GM13977 (cell line): Measurements from ENCODE around the gene ATP11A.

ENCODE experiments used
- DNase-seq: peaks from one replicate; pipeline ENCODE4 v3.0.0; 2012; ENCODE audit warnings: low spot score
- in situ Hi-C: fragments of 300-500 bp; cut with MboI; formaldehyde crosslinking; loops from one replicate; pipeline ENCODE4 v1.12.0; 2022; ENCODE audit warnings: low sequenced_read_pairs, low pct_unique_long_range_greater_than_20kb, mixed read lengths, inconsistent platforms; ENCODE audit not compliant: unreplicated experiment
- TF ChIP-seq, protein P1 (sequence below): IDR thresholded peaks from 2 replicates; pipeline ENCODE4 v1.5.1; 2012; ENCODE audit warnings: mild to moderate bottlenecking, control low read depth; ENCODE audit not compliant: insufficient read depth; ENCODE audit errors: extremely low read depth, missing control alignments

ATP11A gene

DNA sequence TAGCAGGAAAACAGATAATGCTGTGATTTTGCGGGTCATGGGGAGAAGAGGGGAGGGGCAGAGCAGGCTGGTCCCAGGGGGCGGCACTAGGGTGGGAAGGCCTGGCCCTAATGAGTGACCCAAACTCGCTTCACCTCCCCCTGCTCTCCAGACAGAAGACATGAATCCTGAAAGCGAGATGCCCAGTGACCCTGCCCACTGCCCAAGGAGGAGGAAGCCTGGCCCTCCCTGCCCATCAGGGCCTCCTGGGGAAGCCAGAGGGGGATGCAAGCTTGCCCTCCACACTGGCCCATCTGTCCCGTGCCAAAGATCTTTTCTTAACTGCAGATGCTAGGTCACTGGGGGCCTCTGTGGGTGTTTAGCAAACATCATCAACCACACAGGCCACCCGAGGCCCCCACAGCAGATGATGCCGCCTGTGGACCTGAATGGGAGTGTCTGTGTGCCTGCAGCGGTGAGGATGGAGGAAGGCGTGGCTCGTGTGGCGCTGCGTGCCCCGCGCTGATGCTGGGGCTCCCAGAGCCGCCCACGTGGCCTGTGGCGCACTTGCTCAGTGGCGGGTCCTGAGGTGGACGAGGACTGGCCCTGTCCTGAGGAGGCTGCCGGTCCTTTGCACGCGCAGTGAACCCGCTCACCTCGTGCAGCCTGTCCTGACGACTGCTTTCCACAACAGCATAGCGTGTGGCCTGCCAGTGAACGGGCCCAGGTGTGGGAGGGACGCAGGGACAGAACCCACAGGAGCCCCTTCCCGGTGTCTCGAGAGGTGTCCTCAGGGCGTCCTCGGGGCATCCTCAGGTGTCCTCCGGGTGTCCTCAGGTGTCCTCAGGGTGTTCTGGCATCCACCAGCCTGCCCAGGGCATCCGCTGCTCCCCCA is 198.6 kb downstream of the ATP11A start:
- TF ChIP-seq, protein P1, sequence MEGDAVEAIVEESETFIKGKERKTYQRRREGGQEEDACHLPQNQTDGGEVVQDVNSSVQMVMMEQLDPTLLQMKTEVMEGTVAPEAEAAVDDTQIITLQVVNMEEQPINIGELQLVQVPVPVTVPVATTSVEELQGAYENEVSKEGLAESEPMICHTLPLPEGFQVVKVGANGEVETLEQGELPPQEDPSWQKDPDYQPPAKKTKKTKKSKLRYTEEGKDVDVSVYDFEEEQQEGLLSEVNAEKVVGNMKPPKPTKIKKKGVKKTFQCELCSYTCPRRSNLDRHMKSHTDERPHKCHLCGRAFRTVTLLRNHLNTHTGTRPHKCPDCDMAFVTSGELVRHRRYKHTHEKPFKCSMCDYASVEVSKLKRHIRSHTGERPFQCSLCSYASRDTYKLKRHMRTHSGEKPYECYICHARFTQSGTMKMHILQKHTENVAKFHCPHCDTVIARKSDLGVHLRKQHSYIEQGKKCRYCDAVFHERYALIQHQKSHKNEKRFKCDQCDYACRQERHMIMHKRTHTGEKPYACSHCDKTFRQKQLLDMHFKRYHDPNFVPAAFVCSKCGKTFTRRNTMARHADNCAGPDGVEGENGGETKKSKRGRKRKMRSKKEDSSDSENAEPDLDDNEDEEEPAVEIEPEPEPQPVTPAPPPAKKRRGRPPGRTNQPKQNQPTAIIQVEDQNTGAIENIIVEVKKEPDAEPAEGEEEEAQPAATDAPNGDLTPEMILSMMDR, result no peak
- DNase-seq, result no peak
- in situ Hi-C loops, result no loop called here

DNA sequence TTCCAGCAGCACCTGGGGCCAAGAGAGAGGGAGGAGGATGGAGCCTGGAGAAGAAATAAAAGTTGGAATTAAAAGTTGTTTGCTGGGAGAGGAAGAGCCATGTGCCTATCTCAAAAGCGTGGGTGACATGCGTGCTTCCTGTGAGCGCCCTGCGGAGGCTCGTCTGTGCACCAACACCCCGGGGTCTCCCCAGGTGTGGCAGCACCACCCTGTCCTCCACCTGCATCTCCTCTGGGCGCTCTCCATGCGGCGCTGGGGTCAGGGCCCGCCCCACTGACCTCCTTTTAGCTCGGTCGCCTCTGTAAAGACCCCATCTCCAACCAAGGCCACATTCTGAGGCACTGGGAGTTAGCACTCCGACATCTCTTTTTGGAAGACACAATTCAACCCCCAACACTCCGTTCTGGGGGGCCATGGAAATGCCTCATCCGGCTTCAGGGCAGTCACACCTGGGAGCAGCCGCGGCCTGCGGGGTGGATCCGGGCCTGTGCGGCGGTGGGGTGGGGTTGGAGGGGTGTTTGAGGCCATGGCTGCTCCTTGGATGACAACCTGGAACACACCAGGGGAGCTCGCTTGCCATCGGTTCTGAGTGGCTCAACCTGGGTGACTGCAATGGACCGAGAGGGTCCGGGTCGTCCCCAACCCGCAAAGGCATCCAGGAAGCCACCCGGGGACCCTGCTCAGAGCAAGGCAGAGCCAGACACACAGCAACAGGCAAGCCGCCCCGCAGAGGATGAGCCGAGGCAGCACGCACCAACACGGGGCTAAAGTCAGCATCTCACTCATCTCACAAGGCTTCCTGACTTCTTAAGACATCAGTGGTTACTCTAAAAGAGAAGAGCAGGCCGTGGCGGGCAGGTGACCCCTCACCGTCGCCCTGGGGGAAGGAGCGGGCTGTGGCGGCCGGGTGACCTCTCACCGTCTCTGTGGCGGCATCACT is 199.8 kb downstream of the ATP11A start:
- TF ChIP-seq, protein P1, result no peak
- in situ Hi-C loops, result no loop called here
- no peak for DNase-seq

DNA sequence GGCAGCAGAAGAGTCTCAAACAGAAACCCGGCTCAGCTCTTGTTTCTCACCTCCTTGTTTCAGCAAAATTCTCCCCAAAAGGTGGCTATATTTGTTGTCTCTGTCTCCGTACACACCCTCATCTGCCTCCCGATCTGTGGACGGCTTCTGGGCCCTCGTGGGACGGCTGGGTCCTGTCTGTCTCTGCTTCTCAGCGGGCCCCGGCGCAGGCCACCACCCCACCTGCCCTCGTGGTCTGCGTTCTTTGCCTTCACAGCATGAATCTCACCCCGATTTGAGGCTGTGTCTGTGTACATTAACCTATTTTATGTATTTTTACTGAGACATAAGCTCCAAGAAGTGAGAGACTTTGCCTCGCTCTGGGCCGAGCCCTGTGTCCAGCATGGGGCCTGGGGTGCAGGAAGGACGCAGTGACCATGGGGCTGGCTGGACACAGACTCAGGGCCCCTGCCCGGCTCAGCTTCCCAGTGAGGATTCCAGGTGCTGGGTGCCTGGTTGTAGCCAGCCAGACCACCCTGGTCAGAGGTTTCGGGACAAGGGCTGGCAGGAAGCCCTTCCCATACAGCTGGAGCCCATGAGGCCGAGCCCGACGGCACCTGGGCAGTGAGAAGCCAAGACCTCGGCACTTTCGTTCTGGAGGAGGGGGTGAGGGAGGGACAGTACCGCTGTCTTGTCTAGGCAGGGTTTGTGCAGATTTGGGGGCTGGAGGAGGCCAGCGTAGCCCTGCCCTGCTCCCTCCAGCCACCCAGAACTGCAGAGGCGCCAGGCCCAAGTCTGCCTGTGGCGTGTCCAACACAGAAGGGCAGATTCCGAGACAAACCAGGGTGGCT is 200.7 kb downstream of the ATP11A start:
- in situ Hi-C loops, result no loop called here
- DNase-seq, result no peak
- TF ChIP-seq, protein P1, result no peak

DNA sequence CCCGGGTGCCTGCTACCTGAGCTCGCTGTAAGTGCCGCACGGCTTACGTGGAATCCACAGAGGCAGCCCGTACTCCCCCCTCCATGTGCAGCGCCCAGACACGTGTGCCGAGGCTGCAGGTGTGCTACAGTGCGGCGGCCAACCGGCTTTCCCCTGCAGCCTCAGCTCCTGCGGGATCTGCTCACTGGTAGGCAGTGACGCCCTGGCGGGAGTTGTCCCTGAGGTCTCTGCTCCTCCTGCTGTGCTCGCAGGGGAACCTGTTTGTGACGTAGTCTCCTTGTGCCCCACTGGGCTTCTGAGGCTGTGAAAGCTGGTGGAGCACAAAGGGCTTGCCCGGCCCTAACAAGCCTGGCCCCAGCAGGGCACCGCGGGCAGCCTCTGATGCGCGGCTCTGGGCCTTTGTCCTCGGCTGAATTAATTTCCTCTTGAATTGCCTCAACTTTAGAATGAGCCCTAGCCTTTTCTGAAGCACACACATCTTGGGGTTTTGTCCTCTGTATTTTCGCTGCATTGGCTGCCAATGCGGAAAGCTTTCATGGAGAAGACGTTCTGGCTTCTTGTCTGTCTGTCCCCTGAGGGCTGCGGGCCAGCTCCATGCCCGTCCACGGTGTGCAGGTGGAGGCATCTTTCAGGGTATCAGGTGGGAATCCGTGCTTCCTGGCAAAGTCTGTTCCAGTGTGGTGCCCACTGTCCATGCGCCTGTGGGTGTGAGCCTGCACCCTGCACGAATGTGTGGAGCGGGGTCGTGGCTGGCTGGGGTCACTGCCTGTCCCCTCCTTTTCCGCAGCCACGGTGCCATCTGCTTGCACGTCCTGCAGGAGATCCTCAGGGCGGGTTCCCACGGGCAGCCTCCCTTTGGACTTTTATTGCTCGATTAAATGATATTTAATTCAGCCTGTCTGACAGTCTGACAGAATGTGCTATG is 201.9 kb downstream of the ATP11A start:
- in situ Hi-C loops, result no loop called here
- DNase-seq, result no peak
- TF ChIP-seq, protein P1, result no peak

DNA sequence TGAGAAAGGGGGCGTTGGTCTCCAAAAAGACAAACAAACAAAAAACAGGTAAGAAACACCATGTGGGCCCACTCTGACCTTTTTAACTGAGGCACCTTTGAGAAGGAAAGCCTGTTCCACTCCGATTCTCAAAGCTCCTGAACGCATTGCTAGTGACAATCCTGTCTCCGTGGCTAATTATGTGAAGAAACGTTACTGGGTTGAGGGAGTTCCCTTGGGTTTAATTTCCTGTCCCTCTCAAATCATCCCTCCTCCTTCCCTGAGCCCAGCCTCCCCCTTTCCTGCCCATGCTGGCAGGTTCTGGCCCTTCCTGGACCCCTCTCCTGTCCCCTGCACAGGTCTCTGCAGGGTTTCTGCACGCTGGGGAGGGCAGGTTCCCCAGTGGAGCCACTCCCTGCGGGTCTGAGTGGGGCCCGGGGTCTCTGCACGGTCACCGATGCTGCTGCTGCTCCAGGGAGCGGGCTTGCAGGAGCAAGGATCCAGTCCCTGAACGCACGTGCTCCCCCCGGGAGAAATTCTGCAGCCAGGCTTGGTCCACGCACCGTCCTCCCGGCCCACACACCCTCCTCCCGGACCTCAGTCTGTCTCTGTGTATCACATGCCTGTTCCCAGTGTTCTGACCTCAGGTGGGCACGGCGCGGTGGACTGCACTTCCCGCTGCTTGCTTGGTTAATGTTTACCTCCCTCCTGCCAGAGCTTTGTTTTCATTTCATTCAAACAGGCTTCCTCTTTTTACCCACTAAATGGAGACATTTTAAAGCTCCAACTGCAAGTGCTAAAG is 202.8 kb downstream of the ATP11A start:
- no peak for DNase-seq
- TF ChIP-seq, protein P1, result no peak
- in situ Hi-C loops, result no loop called here
